Heart right ventricle (tissue), 16 donors: ENCODE results near the gene RPS3A. TPM values are rescaled to one million over a fixed set of nuclear protein-coding genes. Genes with fewer than 3 reads are reported as not detected.

ENCODE experiments used
- ATAC-seq, 8 donors: fragments of 200-7000 bp; cut with Tn5 transposase; one replicate each; pipeline ENCODE4 v1.9.1; 2020; ENCODE audit warnings: mild to moderate bottlenecking in 8 of 8, moderate library complexity in 8 of 8, moderate number of reproducible peaks in 1 of 8
- DNase-seq, 2 donors: peaks; one replicate each; pipeline ENCODE4 v3.0.0-alpha.2; 2020
- H3K27ac ChIP-seq, 10 donors: fragments of 200-600 bp; sonication (generic) in 2 of 10; one replicate each; pipeline versions ENCODE4 v1.5.0 to v1.8.0; 2020 to 2022; ENCODE audit warnings: mild to moderate bottlenecking in 3 of 10
- H3K27me3 ChIP-seq, 7 donors: fragments of 200-600 bp; one replicate each; pipeline ENCODE4 v1.8.0; 2021 to 2022; ENCODE audit warnings: mild to moderate bottlenecking in 2 of 7
- H3K36me3 ChIP-seq, 9 donors: fragments of 200-600 bp; sonication (generic) in 1 of 9; one replicate each; pipeline versions ENCODE4 v1.5.0 to v1.8.0; 2020 to 2022; ENCODE audit warnings: mild to moderate bottlenecking in 2 of 9
- H3K4me1 ChIP-seq, 9 donors: fragments of 200-600 bp; sonication (generic) in 1 of 9; one replicate each; pipeline versions ENCODE4 v1.5.0 to v1.8.0; 2020 to 2022; ENCODE audit warnings: mild to moderate bottlenecking in 4 of 9
- H3K4me3 ChIP-seq, 10 donors: fragments of 200-600 bp; sonication (generic) in 2 of 10; one replicate each; pipeline versions ENCODE4 v1.5.0 to v1.8.0; 2020 to 2022; ENCODE audit warnings: mild to moderate bottlenecking in 7 of 10, moderate library complexity in 2 of 10
- H3K9me3 ChIP-seq, 11 donors: fragments of 200-600 bp in 10 of 11; sonication (generic) in 2 of 11; one replicate each; pipeline versions ENCODE4 v1.5.0 to v1.8.0; 2013 to 2022; ENCODE audit warnings: mild to moderate bottlenecking in 2 of 11, control low read depth in 1 of 11, moderate library complexity in 1 of 11
- CTCF ChIP-seq, 9 donors: fragments of 200-600 bp; sonication (generic) in 2 of 9; IDR thresholded peaks; one replicate each; pipeline versions ENCODE4 v1.5.0 to v1.8.0; 2021 to 2022; ENCODE audit warnings: antibody characterized with exemption in 9 of 9, mild to moderate bottlenecking in 5 of 9, moderate library complexity in 1 of 9
- WGBS, 2 donors: extraction: QIAGEN DNeasy Blood & Tissue Kit; methylation state at CpG; one replicate each; pipeline ENCODE4 v1.1.7; 2013; ENCODE audit warnings: inconsistent platforms in 1 of 2; 5-methylcytosine and 5-hydroxymethylcytosine counted together
- intact Hi-C, 10 donors: fragments of 100-400 bp; cut with DNase I; formaldehyde crosslinking; loops; one replicate each; pipeline versions ENCODE4 v1.11.1 to v1.14.2; 2022
- polyA plus RNA-seq, 2 donors: library from polyadenylated mRNA; stranded (reverse); fragments of 200-250 nt; gene quantifications; one replicate each; pipeline ENCODE4 v1.2.3, GENCODE V29; 2013
- total RNA-seq, 10 donors: library from RNA; stranded (reverse); fragmentation: NEBNext Ultra II Directional in 3 of 10; extraction: Animal tissue kit (Norgen Biotek cat#: 25700) in 3 of 10; gene quantifications; one replicate each; pipeline versions ENCODE4 v1.2.1 to v1.2.4, GENCODE V29; 2021 to 2023
- donor health status: Arrhythmogenic right ventricular cardiomyopathy.
- donor health status: ischemic (EF 13 %, LVEDD 7.1; RV severe dilation, severe dysfunction).
- donor health status: healthy with polysubstance abuse.
- donor health status: DM: no; HTN: yes; CAD: no.
- donor health status: DM: no; HTN: no; CAD: no.
- donor health status: ischemic (EF 25% LVEDD 6.9; RV normal size, moderate dysfunction).
- donor health status: ischemic (EF 25% LVEDD 5.7; RV mildly dilated, moderate dysfunction).
- donor health status: healthy.
- donor health status: DM: yes; HTN: yes; CAD: no.
- donor health status: Ischemic cardiomyopathy.
- donor health status: ischemic (EF 35%, LVEDD 5.7; RV mildly dilated, moderate dysfunction).
- donor health status: nonischemic (EF 11% LVEDD 7.7; RV severe dilation, severe dysfunction).
- donor health status: DM: yes; HTN: yes; CAD: no.
- donor health status: PGD.
- donor health status: ischemic (EF 29% LVEDD 5.4; RV normal size, mild dysfunction).
- donor health status: nonischemic (EF 23%, LVEDD 6.1; RV moderate dilation, normal function).

The RPS3A gene
- total and polyA plus RNA-seq, 12 donors = 716 to 2,252 (median 881) TPM

GRCh38 chr4:151142758-151143157 is 43.3 kb downstream of the RPS3A start:
- ATAC-seq = no peak
- DNase-seq = no peak
- intact Hi-C loops = no loop called here
- Histone ChIP-seq H3K4me3 (no peak overlapping the region), H3K27me3 (no peaks in the 10 kb centered on the region), H3K36me3 (peaks cover 0 to 99% (median 57%) of the 10 kb centered on the region in 9 donors), H3K9me3 (no peaks in the 10 kb centered on the region), H3K27ac (no peak overlapping the region), H3K4me1 (peaks cover 0 to 13% (median 4%) of the 10 kb centered on the region in 9 donors)
- 94 to 97% methylated on average over 1 of the region's 1 CpG for WGBS, 2 donors
- no peak for TF ChIP-seq CTCF (IDR thresholded peaks at IDR 0.05)

- ATAC-seq (no peak), DNase-seq (no peak)
- intact Hi-C loops = no loop called here
- WGBS, 2 donors = 82 to 94% methylated on average over 2 of the region's 2 CpGs
- no peak for TF ChIP-seq CTCF (IDR thresholded peaks at IDR 0.05)
- Histone ChIP-seq H3K36me3 (peaks cover 0 to 99% (median 59%) of the 10 kb centered on the region in 9 donors), H3K4me1 (peaks cover 0 to 13% (median 4%) of the 10 kb centered on the region in 9 donors), H3K27me3 (no peaks in the 10 kb centered on the region), H3K9me3 (no peaks in the 10 kb centered on the region), H3K27ac (no peak overlapping the region), H3K4me3 (no peak overlapping the region)
These were observed 43.7 kb downstream of the RPS3A start for GRCh38 chr4:151143162-151143561.

GRCh38 chr4:151143811-151144210 is 44.4 kb downstream of the RPS3A start:
- intact Hi-C loops = no loop called here
- no peak for ATAC-seq
- Histone ChIP-seq H3K27ac (peak overlapping the region in 3 of 10 donors; percentile 3 to 66 (median 45)), H3K4me1 (peaks cover 0 to 13% (median 4%) of the 10 kb centered on the region in 9 donors), H3K36me3 (peaks cover 0 to 100% (median 63%) of the 10 kb centered on the region in 9 donors), H3K27me3 (no peaks in the 10 kb centered on the region), H3K9me3 (no peaks in the 10 kb centered on the region), H3K4me3 (no peak overlapping the region)
- DNase-seq = no peak
- 95 to 98% methylated on average over 3 of the region's 3 CpGs for WGBS, 2 donors
- TF ChIP-seq CTCF (IDR thresholded peaks at IDR 0.05) = no peak

GRCh38 chr4:151144329-151145072 is 45.1 kb downstream of the RPS3A start:
- Histone ChIP-seq H3K4me3 (no peak overlapping the region), H3K9me3 (no peaks in the 10 kb centered on the region), H3K36me3 (peaks cover 0 to 100% (median 65%) of the 10 kb centered on the region in 9 donors), H3K27ac (peak overlapping the region in 6 of 10 donors; percentile 2 to 66 (median 22)), H3K27me3 (no peaks in the 10 kb centered on the region), H3K4me1 (peaks cover 0 to 13% (median 4%) of the 10 kb centered on the region in 9 donors)
- ATAC-seq = peak; percentile 51 to 86 (median 72)
- peak in 1 of 2 donors; percentile 16 for DNase-seq
- 73 to 79% methylated on average over 5 of the region's 5 CpGs for WGBS, 2 donors
- no peak for TF ChIP-seq CTCF (IDR thresholded peaks at IDR 0.05)
- intact Hi-C loops = no loop called here
